Subcutaneous abdominal adipose tissue (tissue), 5 donors: ENCODE data around the gene ABHD11.

ENCODE experiments used
- H3K27ac ChIP-seq: one replicate; pipeline ENCODE4 v1.7.0; 2013; ENCODE audit warnings: low read depth, mild to moderate bottlenecking, inconsistent platforms, low read length, moderate library complexity
- H3K27me3 ChIP-seq, 5 donors: one replicate each; pipeline ENCODE4 v1.7.0; 2013; ENCODE audit warnings: low read length in 5 of 5, inconsistent platforms in 1 of 5; ENCODE audit not compliant: control insufficient read depth in 5 of 5, insufficient read depth in 4 of 5
- H3K36me3 ChIP-seq, 5 donors: one replicate each; pipeline ENCODE4 v1.7.0; 2013; ENCODE audit warnings: low read length in 5 of 5; ENCODE audit not compliant: control insufficient read depth in 5 of 5, insufficient read depth in 5 of 5
- H3K4me1 ChIP-seq, 5 donors: one replicate each; pipeline ENCODE4 v1.7.0; 2013; ENCODE audit warnings: low read length in 5 of 5, mild to moderate bottlenecking in 3 of 5, moderate library complexity in 1 of 5; ENCODE audit not compliant: control insufficient read depth in 5 of 5, insufficient read depth in 5 of 5
- H3K4me3 ChIP-seq, 5 donors: one replicate each; pipeline ENCODE4 v1.7.0; 2013; ENCODE audit warnings: low read length in 5 of 5, low read depth in 1 of 5
- H3K9ac ChIP-seq, 5 donors: one replicate each; pipeline ENCODE4 v1.7.0; 2013; ENCODE audit warnings: low read length in 5 of 5, mild to moderate bottlenecking in 4 of 5, moderate library complexity in 3 of 5
- H3K9me3 ChIP-seq, 5 donors: one replicate each; pipeline ENCODE4 v1.7.0; 2013; ENCODE audit warnings: low read length in 5 of 5; ENCODE audit not compliant: control insufficient read depth in 5 of 5
- donor health status: healthy.
- donor health status: healthy.
- donor health status: healthy.
- donor health status: healthy.
- donor health status: healthy.

The ABHD11 gene

DNA sequence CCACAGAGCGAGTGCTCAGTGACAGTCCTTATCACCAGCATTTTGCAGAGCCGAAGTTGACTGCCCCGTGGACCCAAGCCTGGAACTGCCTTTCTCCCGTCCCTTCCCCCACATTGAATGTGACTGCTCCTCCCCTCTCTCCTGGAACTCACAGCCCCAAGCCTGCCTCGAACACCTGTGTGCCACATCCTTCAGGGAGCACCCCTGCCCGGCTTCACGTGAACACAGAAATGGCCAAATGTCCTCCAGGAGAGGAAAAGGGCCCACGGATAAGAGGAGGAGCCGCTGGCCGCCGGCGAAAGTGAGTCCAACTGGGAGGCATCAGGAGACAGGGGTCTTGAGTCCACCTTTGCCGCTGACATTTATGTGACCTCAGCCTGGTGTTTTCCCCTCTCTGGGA is 35.4 kb downstream of the ABHD11 start:
- H3K9me3 ChIP-seq, result no peaks in the 10 kb centered on the region
- no peak overlapping the region for H3K27ac ChIP-seq
- peaks cover 0 to 35% (median 29%) of the 10 kb centered on the region in 5 donors for H3K36me3 ChIP-seq
- no peak overlapping the region for H3K9ac ChIP-seq
- H3K4me1 ChIP-seq, result peaks cover 0 to 9% (median 2%) of the 10 kb centered on the region in 5 donors
- no peaks in the 10 kb centered on the region for H3K27me3 ChIP-seq
- H3K4me3 ChIP-seq, result no peak overlapping the region

DNA sequence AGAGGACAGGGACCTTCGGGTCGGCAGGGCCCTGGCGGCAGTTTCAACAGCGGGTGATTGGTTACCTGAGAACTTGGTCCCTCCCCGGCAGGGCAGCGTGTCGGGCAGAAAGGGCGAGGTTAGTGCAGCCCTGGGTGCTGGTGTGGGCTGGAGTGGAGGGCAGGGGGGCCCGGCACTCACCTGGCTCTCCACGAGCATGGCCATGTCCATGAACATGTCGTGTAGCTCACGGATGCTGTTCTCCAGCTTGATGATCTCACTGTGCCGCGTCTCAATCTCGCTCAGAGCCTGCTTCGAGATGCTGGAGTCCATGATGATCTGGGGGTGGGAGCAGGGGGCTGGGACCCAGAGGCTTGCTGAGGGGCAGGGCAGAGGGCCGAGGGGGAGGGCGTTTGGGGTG is 35.9 kb downstream of the ABHD11 start:
- no peak overlapping the region for H3K27ac ChIP-seq

DNA sequence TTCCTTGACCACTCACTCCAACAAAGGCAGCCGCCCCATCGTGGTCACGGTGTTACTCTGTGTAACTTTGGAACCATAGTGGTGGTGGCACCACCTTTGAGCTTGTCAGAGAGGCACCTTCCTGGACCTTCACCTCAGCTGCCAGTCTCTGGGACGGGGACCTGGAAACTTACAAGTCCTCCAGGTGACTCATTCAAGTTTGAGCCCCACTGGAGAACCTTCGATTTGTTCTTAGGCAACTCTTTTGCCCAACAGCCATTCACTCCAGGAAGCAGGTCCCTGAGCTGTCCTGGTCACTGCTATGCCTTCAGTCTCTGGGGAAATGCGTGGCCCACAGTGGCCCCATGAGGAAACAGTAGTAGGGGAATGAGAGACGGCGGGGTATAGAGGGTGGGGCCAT is 36.4 kb downstream of the ABHD11 start:
- Histone ChIP-seq H3K4me3 (no peak overlapping the region), H3K36me3 (peaks cover 0 to 42% (median 37%) of the 10 kb centered on the region in 5 donors), H3K9ac (no peak overlapping the region), H3K4me1 (peaks cover 0 to 6% (median 2%) of the 10 kb centered on the region in 5 donors), H3K27me3 (no peaks in the 10 kb centered on the region), H3K27ac (no peak overlapping the region), H3K9me3 (no peaks in the 10 kb centered on the region)

More for the DNA sequence above, 35.9 kb downstream of the ABHD11 start:
- Histone ChIP-seq H3K4me3 (no peak overlapping the region), H3K9me3 (no peaks in the 10 kb centered on the region), H3K4me1 (peaks cover 0 to 9% (median 2%) of the 10 kb centered on the region in 5 donors), H3K9ac (no peak overlapping the region), H3K27me3 (no peaks in the 10 kb centered on the region), H3K36me3 (peaks cover 0 to 38% (median 33%) of the 10 kb centered on the region in 5 donors)

DNA sequence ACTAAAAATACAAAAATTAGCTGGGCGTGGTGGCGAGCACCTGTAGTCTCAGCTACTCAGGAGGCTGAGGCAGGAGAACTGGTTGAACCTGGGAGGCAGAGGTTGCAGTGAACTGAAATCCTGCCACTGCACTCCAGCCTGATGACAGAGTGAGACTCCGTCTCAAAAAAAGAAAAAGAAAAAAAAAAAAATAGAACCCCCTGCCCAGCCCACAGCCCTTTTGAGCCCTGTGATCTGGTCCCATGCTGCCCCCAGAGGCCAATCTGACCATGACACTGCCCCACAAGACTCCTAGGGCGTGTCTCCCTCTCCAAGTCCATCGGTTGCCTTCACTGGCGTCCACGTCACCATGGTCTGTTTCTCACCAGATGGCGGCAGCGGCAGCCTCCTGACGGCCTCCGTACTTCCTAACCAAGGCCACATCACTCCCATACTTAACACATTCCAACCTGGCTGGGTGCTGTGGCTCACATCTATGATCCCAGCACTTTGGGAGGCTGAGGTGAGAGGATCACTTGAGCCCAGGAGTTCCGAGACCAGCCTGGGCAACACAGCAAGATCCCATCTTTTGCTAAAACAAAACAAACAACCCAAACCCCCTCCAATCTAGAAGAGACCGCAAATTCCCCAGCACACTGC is 37.1 kb downstream of the ABHD11 start:
- peaks cover 0 to 5% (median 2%) of the 10 kb centered on the region in 5 donors for H3K4me1 ChIP-seq
- H3K27ac ChIP-seq, result no peak overlapping the region
- no peak overlapping the region for H3K4me3 ChIP-seq
- no peak overlapping the region for H3K9ac ChIP-seq
- H3K36me3 ChIP-seq, result peaks cover 0 to 50% (median 45%) of the 10 kb centered on the region in 5 donors
- H3K9me3 ChIP-seq, result no peaks in the 10 kb centered on the region
- no peaks in the 10 kb centered on the region for H3K27me3 ChIP-seq

DNA sequence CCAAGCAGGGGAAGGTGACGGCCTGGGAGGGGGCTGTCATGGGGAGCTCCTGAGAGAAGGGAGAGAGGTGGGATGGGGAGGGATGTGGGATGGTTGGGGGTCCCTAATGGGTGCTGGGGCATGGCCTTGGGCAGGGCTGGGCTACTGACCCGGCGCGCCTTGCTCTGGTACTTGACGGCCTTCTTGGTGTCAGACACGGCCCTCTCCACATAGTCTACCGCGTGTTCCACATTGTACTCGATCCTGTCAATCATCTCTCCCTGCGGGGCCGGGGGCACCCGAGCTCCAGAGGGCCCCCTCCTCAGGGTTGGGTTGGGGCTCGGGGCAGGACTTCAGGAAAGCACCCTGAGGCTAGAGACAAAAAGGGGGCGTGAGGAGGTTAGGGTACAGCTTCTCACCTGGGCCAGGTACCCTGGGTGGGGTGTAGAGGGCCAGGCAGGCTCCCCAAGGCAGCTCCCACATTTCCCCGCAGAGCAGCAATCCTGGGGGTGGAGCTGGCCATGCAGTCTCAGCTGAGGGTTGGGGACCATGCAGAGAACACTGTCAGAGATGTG is 37.9 kb downstream of the ABHD11 start:
- Histone ChIP-seq H3K27me3 (no peaks in the 10 kb centered on the region), H3K36me3 (peaks cover 2 to 58% (median 53%) of the 10 kb centered on the region in 5 donors)

DNA sequence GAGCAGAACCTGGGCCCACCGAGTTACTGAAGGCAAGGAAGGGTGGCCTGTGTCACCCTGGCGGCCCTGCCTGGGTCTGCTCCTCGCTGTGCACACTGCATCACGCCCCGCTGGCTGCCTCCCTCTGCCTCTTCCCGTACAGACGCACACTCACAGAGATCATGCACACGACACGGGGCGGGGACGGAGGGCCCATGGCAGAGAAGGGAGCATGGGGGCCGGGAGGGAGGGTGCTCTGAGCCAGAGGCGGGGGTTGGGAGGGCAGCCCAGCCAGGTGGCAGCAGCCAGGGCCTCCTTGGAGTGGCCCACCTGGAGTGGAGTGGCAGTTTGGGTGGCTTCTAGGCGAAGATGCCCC is 38.6 kb downstream of the ABHD11 start:
- Histone ChIP-seq H3K27ac (no peak overlapping the region), H3K27me3 (no peaks in the 10 kb centered on the region), H3K4me1 (peaks cover 0 to 5% (median 2%) of the 10 kb centered on the region in 5 donors), H3K4me3 (no peak overlapping the region), H3K36me3 (peaks cover 3 to 64% (median 58%) of the 10 kb centered on the region in 5 donors), H3K9me3 (no peaks in the 10 kb centered on the region), H3K9ac (no peak overlapping the region)

More for the DNA sequence above, 37.9 kb downstream of the ABHD11 start:
- Histone ChIP-seq H3K4me1 (peaks cover 0 to 5% (median 2%) of the 10 kb centered on the region in 5 donors), H3K9me3 (no peaks in the 10 kb centered on the region), H3K27ac (no peak overlapping the region), H3K9ac (no peak overlapping the region), H3K4me3 (no peak overlapping the region)

DNA sequence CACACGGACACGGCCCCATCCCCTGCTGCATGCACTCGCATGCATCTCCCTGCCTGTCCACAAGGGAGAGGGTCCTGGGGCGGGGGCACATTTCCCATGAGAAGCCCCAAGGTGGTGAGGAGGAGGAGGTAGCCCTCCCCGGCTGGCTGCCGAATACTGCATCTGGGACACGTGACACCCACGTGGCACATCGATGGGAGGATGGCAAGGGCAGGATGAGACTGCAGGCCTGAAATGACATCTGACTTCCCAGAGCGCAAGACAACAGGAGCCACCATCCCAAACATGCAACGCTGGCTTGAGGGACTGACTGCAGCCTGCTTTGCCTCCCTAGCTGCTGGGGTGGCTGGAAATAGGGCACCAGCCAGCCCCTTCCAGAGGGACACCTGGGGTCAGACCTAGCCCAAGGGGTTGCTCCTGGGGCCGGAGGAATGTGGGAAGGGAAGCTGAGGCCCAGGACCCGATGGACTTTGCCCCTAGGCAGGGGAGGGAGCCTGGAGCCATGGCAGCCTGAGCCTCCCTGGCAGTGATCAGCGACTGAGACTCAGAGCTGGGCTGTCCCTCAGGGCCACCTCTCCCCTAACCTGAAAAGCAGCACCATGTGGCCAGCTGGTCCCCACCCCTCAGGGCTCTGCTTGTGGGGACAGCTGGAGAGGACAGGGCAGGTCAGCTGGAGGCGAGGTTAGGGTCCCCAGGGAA is 39.1 kb downstream of the ABHD11 start:
- Histone ChIP-seq H3K4me3 (no peak overlapping the region), H3K4me1 (peaks cover 0 to 5% (median 2%) of the 10 kb centered on the region in 5 donors), H3K36me3 (peaks cover 3 to 69% (median 63%) of the 10 kb centered on the region in 5 donors), H3K27ac (no peak overlapping the region), H3K27me3 (no peaks in the 10 kb centered on the region), H3K9ac (no peak overlapping the region), H3K9me3 (no peaks in the 10 kb centered on the region)

DNA sequence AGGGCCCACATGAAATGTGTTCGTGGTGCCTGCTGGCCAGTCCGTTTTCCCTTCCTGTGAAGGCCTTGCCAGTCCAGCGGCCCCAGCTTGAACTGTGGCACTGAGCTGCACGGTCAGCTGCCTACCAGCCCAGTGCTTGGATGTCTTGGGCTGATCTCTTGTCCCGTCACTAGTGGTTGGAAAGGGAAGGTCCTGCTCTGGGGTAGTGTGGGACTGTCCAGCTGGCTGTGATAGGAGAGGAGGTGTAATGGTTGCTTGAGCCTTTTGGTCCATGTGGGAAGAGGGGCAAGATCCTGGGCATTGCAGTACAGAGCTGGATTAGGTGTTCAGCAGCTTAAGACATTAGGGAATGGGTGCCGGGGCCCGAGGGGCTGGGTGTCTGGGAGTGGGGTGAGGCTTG is 40.2 kb downstream of the ABHD11 start:
- Histone ChIP-seq H3K9ac (no peak overlapping the region), H3K9me3 (no peaks in the 10 kb centered on the region), H3K4me3 (no peak overlapping the region), H3K27ac (no peak overlapping the region), H3K4me1 (no peaks in the 10 kb centered on the region), H3K27me3 (no peaks in the 10 kb centered on the region), H3K36me3 (peaks cover 3 to 76% (median 74%) of the 10 kb centered on the region in 5 donors)

DNA sequence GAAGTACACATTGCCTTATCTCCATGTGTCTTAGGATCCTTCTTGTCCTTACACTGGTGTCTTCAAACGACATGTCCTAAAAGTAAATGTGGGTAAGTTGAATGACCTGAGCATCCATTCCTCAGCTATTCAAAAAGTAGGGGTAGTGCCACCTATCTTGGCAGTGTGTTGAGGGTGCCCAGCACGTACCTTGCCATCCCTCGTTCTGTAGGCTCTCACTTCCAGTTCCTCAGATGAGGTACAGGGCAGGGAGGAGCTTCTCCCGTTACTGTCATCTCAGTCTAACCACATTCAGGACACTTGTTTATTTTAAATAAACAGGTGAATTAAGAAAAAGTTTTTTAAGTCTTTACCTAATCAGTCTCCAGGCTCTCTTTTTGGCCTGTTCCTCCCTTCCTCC is 42.2 kb downstream of the ABHD11 start:
- Histone ChIP-seq H3K36me3 (peaks cover 3 to 90% (median 85%) of the 10 kb centered on the region in 5 donors), H3K4me1 (no peaks in the 10 kb centered on the region), H3K27ac (no peak overlapping the region), H3K27me3 (no peaks in the 10 kb centered on the region), H3K4me3 (no peak overlapping the region), H3K9me3 (no peaks in the 10 kb centered on the region), H3K9ac (no peak overlapping the region)

DNA sequence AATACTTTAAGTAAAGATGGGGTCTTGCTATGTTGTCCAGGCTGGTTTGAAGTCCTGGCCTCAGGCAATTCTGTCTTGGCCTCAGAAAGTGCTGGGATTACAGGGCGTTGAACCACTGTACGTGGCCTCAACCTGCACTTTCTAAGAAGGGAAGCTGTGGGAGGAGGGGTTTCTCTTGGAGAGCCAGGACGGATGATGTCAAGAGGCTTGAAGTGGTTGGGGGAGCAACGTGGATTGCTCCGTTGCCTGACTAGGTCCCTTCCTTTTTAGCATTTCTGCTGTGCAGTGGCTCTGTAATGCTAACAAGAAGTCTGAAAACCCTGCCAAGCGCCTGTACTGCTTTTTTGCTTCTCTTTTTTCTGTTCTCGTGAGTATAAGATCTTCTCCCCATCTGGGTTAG is 48.0 kb downstream of the ABHD11 start:
- Histone ChIP-seq H3K9me3 (no peaks in the 10 kb centered on the region), H3K4me1 (no peaks in the 10 kb centered on the region), H3K27me3 (no peaks in the 10 kb centered on the region), H3K27ac (no peak overlapping the region), H3K9ac (no peak overlapping the region), H3K36me3 (peaks cover 5 to 88% (median 72%) of the 10 kb centered on the region in 5 donors), H3K4me3 (no peak overlapping the region)
